GM21717 (cell line): ENCODE measurements around the gene AKAP13.
"Not testable (repeated sequence)": the region's sequence is repeated elsewhere in the genome, so short reads cannot be mapped to it uniquely, and the experiment has no call there.

Experiments
- ATAC-seq: cut with Tn5 transposase; IDR thresholded peaks from one replicate; pipeline ENCODE4 v1.9.1; 2021; ENCODE audit warnings: mild to moderate bottlenecking, moderate library complexity; ENCODE audit not compliant: unreplicated experiment

The AKAP13 gene

GRCh38 chr15:85778107-85778776, 397.8 kb downstream of the AKAP13 start:
- ATAC-seq: no peak

- no peak for ATAC-seq
Observed at GRCh38 chr15:85779249-85779648, 398.8 kb downstream of the AKAP13 start.

GRCh38 chr15:85780225-85780985, 400.0 kb downstream of the AKAP13 start:
- ATAC-seq: no peak

GRCh38 chr15:85781099-85781498, 400.7 kb downstream of the AKAP13 start:
- no peak for ATAC-seq

DNA sequence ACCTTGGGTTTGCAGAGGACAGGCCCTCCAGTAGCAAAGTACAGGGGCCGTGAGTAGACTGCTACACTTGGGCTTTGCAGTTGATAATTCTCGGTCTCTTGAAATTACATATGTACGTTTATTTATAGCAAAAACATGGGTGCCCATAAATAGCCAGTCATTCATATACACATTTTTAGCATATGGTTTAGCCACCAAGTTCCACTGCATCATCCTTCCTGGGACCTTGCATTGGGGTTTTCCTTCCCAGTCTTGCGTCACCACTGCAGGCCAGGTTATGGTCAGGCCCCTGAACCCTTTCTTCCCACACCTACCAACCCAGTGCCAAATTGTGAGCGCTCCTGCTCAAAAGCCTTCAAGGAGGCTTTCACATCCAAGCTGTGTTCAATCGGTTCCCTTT, 401.7 kb downstream of the AKAP13 start:
- ATAC-seq: no peak

DNA sequence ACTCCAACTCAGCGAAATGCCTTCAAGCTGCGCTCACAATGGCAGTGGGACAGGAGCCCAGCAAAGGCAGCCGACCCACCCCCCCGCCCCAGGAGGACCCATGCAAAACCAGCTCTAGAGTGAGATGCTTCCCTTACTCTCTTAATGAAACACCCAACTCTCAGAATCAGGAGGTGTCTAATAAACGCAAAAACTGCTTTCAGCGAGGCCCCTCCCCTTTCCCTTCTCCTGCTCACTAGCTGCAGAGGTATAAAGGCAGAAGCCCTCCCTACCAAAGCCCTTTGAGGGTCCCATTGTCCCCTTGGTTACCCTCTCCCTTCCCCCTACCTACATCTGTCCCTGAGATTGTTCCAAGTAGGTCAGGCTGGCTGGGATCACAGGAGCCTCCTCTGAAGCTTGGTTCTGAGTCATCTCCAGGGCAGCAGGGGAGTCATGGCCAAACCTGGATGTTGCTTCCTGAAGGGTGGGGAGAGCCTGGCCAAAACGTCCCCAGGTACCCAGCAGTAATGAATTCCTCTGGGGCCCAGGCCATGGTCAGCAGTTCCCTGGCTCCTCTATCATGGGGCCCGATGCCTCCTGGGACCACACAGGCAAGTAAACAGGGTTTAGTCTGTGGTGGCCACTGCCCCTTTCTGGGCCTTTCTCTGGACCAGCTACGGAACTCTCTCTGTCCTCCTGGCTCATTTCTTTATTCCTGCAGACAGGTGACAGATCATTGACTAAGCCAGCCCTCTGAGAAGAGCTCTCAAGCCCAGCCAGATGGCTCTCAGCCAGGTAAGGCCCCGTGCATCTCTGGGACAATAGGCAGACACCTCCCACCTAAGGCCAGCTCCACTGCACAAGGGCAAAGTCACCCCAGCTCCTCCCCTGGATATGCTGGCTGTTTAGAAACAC, 405.7 kb downstream of the AKAP13 start:
- no peak for ATAC-seq

DNA sequence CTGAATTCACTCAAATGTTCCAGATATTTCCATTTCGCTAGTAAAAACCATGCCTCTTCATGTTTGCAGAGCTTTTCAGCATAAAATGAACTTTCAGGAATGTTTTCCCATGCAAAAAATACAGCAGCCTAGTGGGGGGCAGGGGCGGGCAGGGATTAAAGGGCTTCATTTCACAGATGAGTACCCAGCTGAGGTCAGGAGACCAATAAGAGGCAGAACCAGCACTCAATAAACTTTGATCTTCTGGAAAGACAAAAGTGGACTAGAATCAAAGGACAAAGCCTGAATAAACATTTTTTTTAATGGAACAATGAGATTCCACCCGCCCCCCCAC, 406.3 kb downstream of the AKAP13 start:
- ATAC-seq: no peak

GRCh38 chr15:85788771-85789495, 408.5 kb downstream of the AKAP13 start:
- no peak for ATAC-seq

GRCh38 chr15:85789496-85789875, 409.1 kb downstream of the AKAP13 start:
- ATAC-seq: no peak

GRCh38 chr15:85792102-85792731, 411.8 kb downstream of the AKAP13 start:
- no peak for ATAC-seq

DNA sequence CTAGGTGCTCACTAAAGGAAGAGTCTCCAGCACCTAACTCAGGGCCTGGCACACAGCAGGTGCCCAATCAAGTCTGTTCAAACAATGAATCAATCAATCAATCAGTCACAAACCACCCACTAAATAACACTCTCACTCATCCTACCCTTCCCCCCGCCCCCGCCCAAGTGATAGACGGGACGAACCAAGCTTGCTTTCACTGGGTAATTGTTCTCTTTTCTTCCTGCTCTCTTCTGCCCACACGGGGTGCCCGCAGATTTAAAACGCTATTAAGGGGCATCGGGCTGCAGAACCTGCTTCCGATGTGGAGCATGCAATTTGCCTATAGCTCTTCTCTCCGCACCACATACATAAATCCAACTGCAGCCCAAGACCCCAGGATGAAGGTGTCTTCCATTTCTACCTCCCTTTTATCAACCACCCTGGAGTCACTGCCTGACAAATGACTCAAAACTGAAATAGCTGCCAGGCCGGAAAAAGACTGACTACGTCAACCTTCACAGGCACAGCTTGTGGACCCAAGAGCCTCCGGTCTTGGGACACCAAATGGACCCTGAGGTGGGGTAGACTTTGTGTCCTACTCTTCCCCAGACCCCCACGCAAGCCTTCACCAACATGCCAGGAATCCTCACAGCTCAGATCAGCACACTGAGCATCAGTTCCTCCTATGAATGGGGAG, 412.6 kb downstream of the AKAP13 start:
- ATAC-seq: no peak

GRCh38 chr15:85793641-85794597, 413.5 kb downstream of the AKAP13 start:
- peak; percentile 41 for ATAC-seq

DNA sequence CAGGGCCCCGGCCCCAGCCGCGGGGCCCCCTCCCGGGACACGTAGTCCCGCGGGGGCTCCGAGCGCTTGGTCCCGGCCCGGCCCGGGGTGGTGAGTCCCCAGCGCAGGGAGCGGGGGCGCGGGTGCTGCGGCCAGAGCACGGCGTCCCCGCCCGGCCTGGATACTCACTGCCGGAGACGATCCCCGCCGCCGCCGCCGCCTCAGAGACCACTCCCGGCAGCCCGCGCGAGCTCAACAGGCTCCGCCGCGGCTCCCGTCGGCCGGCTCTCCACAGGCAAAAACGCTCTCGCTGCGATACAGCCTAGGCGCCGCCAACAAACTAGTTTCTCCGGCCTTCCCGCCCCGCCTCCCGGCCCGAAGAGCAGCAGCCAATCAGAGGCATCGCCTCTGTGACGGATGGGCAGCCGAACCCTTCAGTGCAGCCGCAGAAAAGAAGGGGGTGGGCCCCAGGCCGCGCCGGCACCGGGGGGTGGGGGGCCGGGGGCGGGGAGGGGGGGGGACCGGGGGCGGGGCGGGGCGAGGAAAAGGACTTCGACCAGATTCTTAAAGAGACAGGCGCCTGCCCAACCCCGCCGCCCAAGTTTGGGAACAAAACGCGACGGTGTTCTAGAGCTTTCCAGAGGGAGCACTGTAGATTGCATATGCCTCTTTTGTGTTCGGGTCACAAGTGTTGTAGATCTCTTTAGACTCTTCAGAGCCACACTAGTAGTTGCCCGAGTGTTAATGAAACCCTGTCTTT, 414.4 kb downstream of the AKAP13 start, which contains the start of gene KLHL25:
Gene KLHL25 (minus strand): TSS at position 328 of the 739 bp plus-strand sequence. CDS start 25,115 bp downstream, outside the sequence.
- ATAC-seq: peak; percentile 99

DNA sequence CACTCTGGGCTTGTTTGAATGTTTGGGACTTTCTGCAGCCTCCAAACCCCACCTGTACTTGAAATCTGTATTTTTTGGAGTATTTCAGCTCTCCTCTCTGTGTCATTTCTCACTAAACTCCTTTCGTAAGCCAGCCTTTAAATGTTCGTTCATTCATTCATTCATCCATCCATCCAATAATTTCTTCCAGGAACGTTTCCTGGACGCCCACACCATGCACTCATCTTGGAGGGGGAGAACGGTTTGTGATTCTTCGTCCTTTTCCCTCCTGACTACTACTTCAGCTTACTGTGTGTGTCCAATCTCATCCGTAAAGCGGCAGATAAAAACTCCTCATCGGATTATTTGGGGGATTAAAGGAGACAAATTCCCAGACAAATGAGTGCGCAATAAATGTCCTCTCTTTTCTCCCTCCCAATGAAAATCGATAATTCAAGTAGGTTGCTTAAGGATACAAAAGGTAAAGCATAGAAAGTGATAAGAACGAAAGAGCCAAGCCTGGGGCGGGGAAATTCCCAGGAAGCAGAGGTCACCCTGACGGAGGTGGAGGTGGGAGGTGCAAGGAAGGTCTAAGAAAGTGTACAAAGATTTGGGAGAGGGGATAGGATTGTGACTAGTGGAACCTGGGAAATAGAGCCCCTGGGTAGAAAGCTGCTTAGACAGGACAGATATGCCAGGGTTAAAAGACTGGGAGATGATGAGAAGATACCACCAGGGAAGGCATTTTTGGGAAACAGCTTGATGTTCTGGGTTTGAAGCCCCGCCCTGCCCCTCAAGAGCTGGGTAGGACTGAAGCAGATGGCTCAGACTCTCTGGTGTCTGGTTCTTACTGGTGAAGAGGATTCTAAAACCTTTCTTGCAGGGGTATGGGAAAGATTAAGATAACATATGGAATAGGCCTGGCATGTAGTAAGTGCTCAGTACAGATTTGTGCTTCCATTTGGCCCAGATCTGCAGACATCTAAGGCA, 415.2 kb downstream of the AKAP13 start:
- ATAC-seq: no peak

GRCh38 chr15:85796371-85796770, 416.0 kb downstream of the AKAP13 start:
- not testable (repeated sequence) for ATAC-seq
